ENCODE results near the gene POLR2E. TPM values are rescaled to one million over a fixed set of nuclear protein-coding genes. Genes with fewer than 3 reads are reported as not detected.

The POLR2E gene
- total and polyA plus RNA-seq, 2 experiments from 2014 or later = 257 to 286 TPM

DNA sequence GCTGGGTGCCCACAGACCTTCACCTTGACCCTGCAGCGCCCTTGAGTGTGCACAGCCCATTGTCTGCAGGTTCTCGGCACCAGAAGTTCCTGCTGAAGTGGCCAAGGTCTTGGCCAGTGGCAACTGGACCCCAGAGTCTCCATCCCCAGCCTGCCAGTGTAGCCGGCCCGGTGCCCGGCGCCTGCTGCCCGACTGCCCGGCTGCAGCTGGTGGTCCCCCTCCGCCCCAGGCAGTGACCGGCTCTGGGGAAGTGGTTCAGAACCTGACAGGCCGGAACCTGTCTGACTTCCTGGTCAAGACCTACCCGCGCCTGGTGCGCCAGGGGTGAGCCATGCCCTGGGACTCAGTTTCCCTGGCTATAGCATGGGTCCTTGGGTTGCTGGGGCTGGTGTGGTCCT is 40.1 kb downstream of the POLR2E start:
- no peak overlapping the region for H2AFZ ChIP-seq
- peaks cover 18% of the 10 kb centered on the region for H3K36me3 ChIP-seq (ENCODE audit: insufficient read depth)
- no peak for DNase-seq (ENCODE audit: low spot score)
- H3K79me2 ChIP-seq (replicated peaks; ENCODE audit: insufficient read depth) = no peaks in the 10 kb centered on the region
- Mint-ChIP-seq H3K27me3 (ENCODE audit: insufficient read depth, low read depth, poor library complexity) (peaks cover 13% of the 10 kb centered on the region), H3K4me1 (no peaks in the 10 kb centered on the region), H3K36me3 (ENCODE audit: low read depth) (peaks cover 45% of the 10 kb centered on the region), H3K9me3 (peaks cover 31% of the 10 kb centered on the region), H3K27ac (no peak overlapping the region), H3K4me3 (no peak overlapping the region)
- no peak for ATAC-seq
- H3F3A ChIP-seq (replicated peaks; ENCODE audit: low read depth) = no peaks in the 10 kb centered on the region; the same call in 1 of the 2 replicates
- no peak overlapping the region for H3K27ac ChIP-seq (ENCODE audit: low read depth)
- TF ChIP-seq ZNF331 (CRISPR knock-in tag; IDR thresholded peaks at IDR 0.05; ENCODE audit: low read depth) = no peak
- TF ChIP-seq POLR2AphosphoS5 (IDR thresholded peaks at IDR 0.05; ENCODE audit: low read depth) = no peak
- no peak for TF ChIP-seq CREB1 (CRISPR knock-in tag; IDR thresholded peaks at IDR 0.05; ENCODE audit: low read depth)
- no peak for TF ChIP-seq ETS1 (IDR thresholded peaks at IDR 0.05)
- TF ChIP-seq EZH2 (IDR thresholded peaks at IDR 0.05; ENCODE audit: low read depth, unreplicated experiment) = no peak
- TF ChIP-seq EZH2phosphoT487 (IDR thresholded peaks at IDR 0.05; ENCODE audit: unreplicated experiment) = no peak
- no peak for TF ChIP-seq ZNF462 (CRISPR knock-in tag; IDR thresholded peaks at IDR 0.05)
- TF ChIP-seq, protein P1, sequence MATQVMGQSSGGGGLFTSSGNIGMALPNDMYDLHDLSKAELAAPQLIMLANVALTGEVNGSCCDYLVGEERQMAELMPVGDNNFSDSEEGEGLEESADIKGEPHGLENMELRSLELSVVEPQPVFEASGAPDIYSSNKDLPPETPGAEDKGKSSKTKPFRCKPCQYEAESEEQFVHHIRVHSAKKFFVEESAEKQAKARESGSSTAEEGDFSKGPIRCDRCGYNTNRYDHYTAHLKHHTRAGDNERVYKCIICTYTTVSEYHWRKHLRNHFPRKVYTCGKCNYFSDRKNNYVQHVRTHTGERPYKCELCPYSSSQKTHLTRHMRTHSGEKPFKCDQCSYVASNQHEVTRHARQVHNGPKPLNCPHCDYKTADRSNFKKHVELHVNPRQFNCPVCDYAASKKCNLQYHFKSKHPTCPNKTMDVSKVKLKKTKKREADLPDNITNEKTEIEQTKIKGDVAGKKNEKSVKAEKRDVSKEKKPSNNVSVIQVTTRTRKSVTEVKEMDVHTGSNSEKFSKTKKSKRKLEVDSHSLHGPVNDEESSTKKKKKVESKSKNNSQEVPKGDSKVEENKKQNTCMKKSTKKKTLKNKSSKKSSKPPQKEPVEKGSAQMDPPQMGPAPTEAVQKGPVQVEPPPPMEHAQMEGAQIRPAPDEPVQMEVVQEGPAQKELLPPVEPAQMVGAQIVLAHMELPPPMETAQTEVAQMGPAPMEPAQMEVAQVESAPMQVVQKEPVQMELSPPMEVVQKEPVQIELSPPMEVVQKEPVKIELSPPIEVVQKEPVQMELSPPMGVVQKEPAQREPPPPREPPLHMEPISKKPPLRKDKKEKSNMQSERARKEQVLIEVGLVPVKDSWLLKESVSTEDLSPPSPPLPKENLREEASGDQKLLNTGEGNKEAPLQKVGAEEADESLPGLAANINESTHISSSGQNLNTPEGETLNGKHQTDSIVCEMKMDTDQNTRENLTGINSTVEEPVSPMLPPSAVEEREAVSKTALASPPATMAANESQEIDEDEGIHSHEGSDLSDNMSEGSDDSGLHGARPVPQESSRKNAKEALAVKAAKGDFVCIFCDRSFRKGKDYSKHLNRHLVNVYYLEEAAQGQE (IDR thresholded peaks at IDR 0.05; ENCODE audit: unreplicated experiment) = no peak
- TF ChIP-seq STAT1 (IDR thresholded peaks at IDR 0.05; ENCODE audit: unreplicated experiment) = no peak
- TF ChIP-seq, protein P2, sequence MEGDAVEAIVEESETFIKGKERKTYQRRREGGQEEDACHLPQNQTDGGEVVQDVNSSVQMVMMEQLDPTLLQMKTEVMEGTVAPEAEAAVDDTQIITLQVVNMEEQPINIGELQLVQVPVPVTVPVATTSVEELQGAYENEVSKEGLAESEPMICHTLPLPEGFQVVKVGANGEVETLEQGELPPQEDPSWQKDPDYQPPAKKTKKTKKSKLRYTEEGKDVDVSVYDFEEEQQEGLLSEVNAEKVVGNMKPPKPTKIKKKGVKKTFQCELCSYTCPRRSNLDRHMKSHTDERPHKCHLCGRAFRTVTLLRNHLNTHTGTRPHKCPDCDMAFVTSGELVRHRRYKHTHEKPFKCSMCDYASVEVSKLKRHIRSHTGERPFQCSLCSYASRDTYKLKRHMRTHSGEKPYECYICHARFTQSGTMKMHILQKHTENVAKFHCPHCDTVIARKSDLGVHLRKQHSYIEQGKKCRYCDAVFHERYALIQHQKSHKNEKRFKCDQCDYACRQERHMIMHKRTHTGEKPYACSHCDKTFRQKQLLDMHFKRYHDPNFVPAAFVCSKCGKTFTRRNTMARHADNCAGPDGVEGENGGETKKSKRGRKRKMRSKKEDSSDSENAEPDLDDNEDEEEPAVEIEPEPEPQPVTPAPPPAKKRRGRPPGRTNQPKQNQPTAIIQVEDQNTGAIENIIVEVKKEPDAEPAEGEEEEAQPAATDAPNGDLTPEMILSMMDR (conservative IDR thresholded peaks at IDR 0.05; ENCODE audit: low read depth in 2 of 2) = no peak
- TF ChIP-seq NANOG (IDR thresholded peaks at IDR 0.05; ENCODE audit: borderline replicate concordance) = no peak
- H3K27me3 ChIP-seq (ENCODE audit: insufficient read depth) = no peaks in the 10 kb centered on the region
- H3K9me2 ChIP-seq (ENCODE audit: insufficient read depth) = no peaks in the 10 kb centered on the region
- H3K4me2 ChIP-seq = no peak overlapping the region
- H4K20me1 ChIP-seq (replicated peaks; ENCODE audit: insufficient read depth) = no peaks in the 10 kb centered on the region
- H3K4me3 ChIP-seq = no peak overlapping the region
- no peaks in the 10 kb centered on the region for H3K4me1 ChIP-seq (ENCODE audit: insufficient read depth)
